PFSK-1 (cell line): ENCODE measurements around the gene EGFLAM.

Source experiments
- POLR2AphosphoS5 ChIP-seq: IDR thresholded peaks from 2 replicates; pipeline ENCODE4 v1.6.1; 2012; ENCODE audit warnings: low read depth, mild to moderate bottlenecking, control low read depth, low read length, moderate library complexity
- REST ChIP-seq, 2 experiments: IDR thresholded peaks; 2 replicates each; pipeline versions ENCODE4 v1.6.1 to v1.8.0; 2011 to 2012; ENCODE audit warnings: low read depth in 2 of 2, low read length in 2 of 2, control low read depth in 1 of 2, inconsistent platforms in 1 of 2, mild to moderate bottlenecking in 1 of 2, moderate library complexity in 1 of 2; ENCODE audit not compliant: insufficient read depth in 1 of 2
- SIN3A ChIP-seq: IDR thresholded peaks from 2 replicates; pipeline ENCODE4 v1.6.1; 2012; ENCODE audit warnings: mild to moderate bottlenecking, low read length, moderate library complexity, borderline replicate concordance; ENCODE audit not compliant: insufficient read depth
- TAF1 ChIP-seq: IDR thresholded peaks from 2 replicates; pipeline ENCODE4 v1.6.1; 2012; ENCODE audit warnings: low read length, control low read depth, borderline replicate concordance; ENCODE audit not compliant: insufficient read depth

- TF ChIP-seq TAF1 (no peak), REST (IDR thresholded peaks at IDR 0.05; ENCODE audit: insufficient read depth in 1 of 2, low read depth in 2 of 2, low read length in 2 of 2) (no peak), POLR2AphosphoS5 (no peak), SIN3A (no peak)
Observed at GRCh38 chr5:38284384-38284783, 26.0 kb downstream of the EGFLAM start.
